ENCODE measurements around the gene PSME3IP1.

Gene PSME3IP1

GRCh38 chr16:57179215-57179828, 6.5 kb downstream of the PSME3IP1 start:
- Histone ChIP-seq H3K27me3 (ENCODE audit: control insufficient read depth, low read length) (no peaks in the 10 kb centered on the region), H3F3A (ENCODE audit: control insufficient read depth, insufficient read depth) (no peaks in the 10 kb centered on the region), H3K36me3 (ENCODE audit: control insufficient read depth, low read length) (peaks cover 14% of the 10 kb centered on the region; the same call in 1 of the 2 replicates), H3K4me3 (ENCODE audit: low read length) (no peak overlapping the region), H3K9me2 (replicated peaks; ENCODE audit: control insufficient read depth, low read length) (no peaks in the 10 kb centered on the region), H3K4me1 (ENCODE audit: control insufficient read depth, low read length) (peaks cover 10% of the 10 kb centered on the region), H3K27ac (ENCODE audit: low read depth, low read length) (no peak overlapping the region), H3K9me3 (ENCODE audit: control insufficient read depth, insufficient read depth, low read length) (no peaks in the 10 kb centered on the region), H4K20me1 (ENCODE audit: control insufficient read depth, insufficient read depth, low read depth, low read length) (no peaks in the 10 kb centered on the region), H3K79me2 (ENCODE audit: control insufficient read depth, low read length) (peaks cover 62% of the 10 kb centered on the region), H3K4me2 (ENCODE audit: low read length) (no peak overlapping the region)
- no peak for TF ChIP-seq EZH2phosphoT487 (IDR thresholded peaks at IDR 0.05; ENCODE audit: borderline replicate concordance, low read length)
- TF ChIP-seq CTCF (IDR thresholded peaks at IDR 0.05; ENCODE audit: low read depth, low read length, poor library complexity, severe bottlenecking): no peak

- Histone ChIP-seq H3K4me3 (ENCODE audit: low read length) (no peak overlapping the region), H3K27ac (ENCODE audit: low read depth, low read length) (no peak overlapping the region), H3K4me2 (ENCODE audit: low read length) (no peak overlapping the region), H3K27me3 (ENCODE audit: control insufficient read depth, low read length) (no peaks in the 10 kb centered on the region), H4K20me1 (ENCODE audit: control insufficient read depth, insufficient read depth, low read depth, low read length) (no peaks in the 10 kb centered on the region), H3K4me1 (ENCODE audit: control insufficient read depth, low read length) (peaks cover 4% of the 10 kb centered on the region), H3F3A (ENCODE audit: control insufficient read depth, insufficient read depth) (no peaks in the 10 kb centered on the region), H3K9me2 (replicated peaks; ENCODE audit: control insufficient read depth, low read length) (no peaks in the 10 kb centered on the region), H3K79me2 (ENCODE audit: control insufficient read depth, low read length) (peaks cover 57% of the 10 kb centered on the region), H3K9me3 (ENCODE audit: control insufficient read depth, insufficient read depth, low read length) (no peaks in the 10 kb centered on the region), H3K36me3 (ENCODE audit: control insufficient read depth, low read length) (peaks cover 14% of the 10 kb centered on the region; the same call in 1 of the 2 replicates)
- TF ChIP-seq EZH2phosphoT487 (IDR thresholded peaks at IDR 0.05; ENCODE audit: borderline replicate concordance, low read length) (no peak), CTCF (IDR thresholded peaks at IDR 0.05; ENCODE audit: low read depth, low read length, poor library complexity, severe bottlenecking) (no peak)
Observed at GRCh38 chr16:57178793-57179212, 7.0 kb downstream of the PSME3IP1 start.

GRCh38 chr16:57178196-57178595, 7.6 kb downstream of the PSME3IP1 start:
- Histone ChIP-seq H4K20me1 (ENCODE audit: control insufficient read depth, insufficient read depth, low read depth, low read length) (no peaks in the 10 kb centered on the region), H3K79me2 (ENCODE audit: control insufficient read depth, low read length) (peaks cover 51% of the 10 kb centered on the region), H3K9me3 (ENCODE audit: control insufficient read depth, insufficient read depth, low read length) (no peaks in the 10 kb centered on the region), H3K36me3 (ENCODE audit: control insufficient read depth, low read length) (peaks cover 15% of the 10 kb centered on the region), H3K4me3 (ENCODE audit: low read length) (no peak overlapping the region), H3K27me3 (ENCODE audit: control insufficient read depth, low read length) (no peaks in the 10 kb centered on the region), H3K4me2 (ENCODE audit: low read length) (no peak overlapping the region), H3K27ac (ENCODE audit: low read depth, low read length) (no peak overlapping the region), H3K4me1 (ENCODE audit: control insufficient read depth, low read length) (no peaks in the 10 kb centered on the region; the same call in none of the 2 replicates), H3F3A (ENCODE audit: control insufficient read depth, insufficient read depth) (no peaks in the 10 kb centered on the region), H3K9me2 (replicated peaks; ENCODE audit: control insufficient read depth, low read length) (no peaks in the 10 kb centered on the region)
- TF ChIP-seq EZH2phosphoT487 (IDR thresholded peaks at IDR 0.05; ENCODE audit: borderline replicate concordance, low read length) (no peak), CTCF (IDR thresholded peaks at IDR 0.05; ENCODE audit: low read depth, low read length, poor library complexity, severe bottlenecking) (no peak)

All from DOHH2 (cell line).